GM23338 (cell line): ENCODE data around the gene TULP4. TPM values are rescaled to one million over a fixed set of nuclear protein-coding genes. Genes with fewer than 3 reads are reported as not detected.
"Not testable (repeated sequence)": the region's sequence is repeated elsewhere in the genome, so short reads cannot be mapped to it uniquely, and the experiment has no call there.

Experiments
- ATAC-seq: fragments of 200-7000 bp; cut with Tn5 transposase; 3 replicates; pipeline ENCODE4 v1.9.1; 2020
- DNase-seq: peaks from one replicate; pipeline ENCODE4 v3.0.0-alpha.2; 2015; ENCODE audit warnings: low spot score
- H2AFZ ChIP-seq: fragments of 200-600 bp; sonication (generic); 2 replicates; pipeline ENCODE4 v1.8.0; 2016; ENCODE audit warnings: antibody characterized with exemption, mild to moderate bottlenecking, moderate library complexity
- H3F3A ChIP-seq: fragments of 200-600 bp; sonication (generic); replicated peaks from 2 replicates; pipeline ENCODE4 v1.8.0; 2017; ENCODE audit warnings: antibody characterized with exemption, mixed run types, low read depth
- H3K27ac ChIP-seq: fragments of 200-600 bp; sonication (generic); 2 replicates; pipeline ENCODE4 v1.6.1; 2016; ENCODE audit warnings: low read depth
- H3K27me3 ChIP-seq: fragments of 200-600 bp; sonication (generic); 2 replicates; pipeline ENCODE4 v1.8.0; 2016; ENCODE audit warnings: mild to moderate bottlenecking, mixed run types, moderate library complexity; ENCODE audit not compliant: insufficient read depth
- H3K36me3 ChIP-seq: fragments of 200-600 bp; sonication (generic); 2 replicates; pipeline ENCODE4 v1.8.0; 2016; ENCODE audit warnings: mild to moderate bottlenecking; ENCODE audit not compliant: insufficient read depth
- H3K4me1 ChIP-seq: fragments of 200-600 bp; sonication (generic); 2 replicates; pipeline ENCODE4 v1.8.0; 2016; ENCODE audit warnings: mild to moderate bottlenecking, moderate library complexity; ENCODE audit not compliant: insufficient read depth
- H3K4me2 ChIP-seq: fragments of 200-600 bp; sonication (generic); 2 replicates; pipeline ENCODE4 v1.7.1; 2017; ENCODE audit warnings: mixed run types
- H3K4me3 ChIP-seq: fragments of 200-600 bp; sonication (generic); 2 replicates; pipeline ENCODE4 v1.6.1; 2016; ENCODE audit warnings: mixed run types
- H3K79me2 ChIP-seq: fragments of 200-600 bp; sonication (generic); replicated peaks from 2 replicates; pipeline ENCODE4 v1.8.0; 2017; ENCODE audit warnings: mild to moderate bottlenecking; ENCODE audit not compliant: insufficient read depth
- H3K9me2 ChIP-seq: fragments of 200-600 bp; sonication (generic); 2 replicates; pipeline ENCODE4 v1.8.0; 2017; ENCODE audit not compliant: insufficient read depth
- H4K20me1 ChIP-seq: fragments of 200-600 bp; sonication (generic); replicated peaks from 2 replicates; pipeline ENCODE4 v1.8.0; 2017; ENCODE audit warnings: mild to moderate bottlenecking; ENCODE audit not compliant: insufficient read depth
- H3K27ac Mint-ChIP-seq: 2 replicates; pipeline ENCODE4 v1.8.0; 2020; ENCODE audit warnings: inconsistent platforms, mild to moderate bottlenecking, moderate library complexity, mixed read lengths
- H3K27me3 Mint-ChIP-seq: 3 replicates; pipeline ENCODE4 v1.8.0; 2022; ENCODE audit warnings: low read depth, mild to moderate bottlenecking, moderate library complexity, mixed read lengths, inconsistent platforms; ENCODE audit not compliant: insufficient read depth, poor library complexity
- H3K36me3 Mint-ChIP-seq: 3 replicates; pipeline ENCODE4 v1.8.0; 2021; ENCODE audit warnings: low read depth, mild to moderate bottlenecking, inconsistent platforms, moderate library complexity, mixed read lengths
- H3K4me1 Mint-ChIP-seq: 3 replicates; pipeline ENCODE4 v1.8.0; 2020; ENCODE audit warnings: mild to moderate bottlenecking, inconsistent platforms, mixed read lengths
- H3K4me3 Mint-ChIP-seq: 3 replicates; pipeline ENCODE4 v1.8.0; 2021; ENCODE audit warnings: moderate library complexity, mild to moderate bottlenecking, inconsistent platforms, mixed read lengths
- H3K9me3 Mint-ChIP-seq: 3 replicates; pipeline ENCODE4 v1.8.0; 2020; ENCODE audit warnings: moderate library complexity, mild to moderate bottlenecking, inconsistent platforms, mixed read lengths
- CREB1 ChIP-seq: fragments of 250-450 bp; sonication (Bioruptor Pico); IDR thresholded peaks from 2 replicates; pipeline ENCODE4 v1.5.0; 2020; ENCODE audit warnings: low read depth, mild to moderate bottlenecking, moderate library complexity
- CTCF ChIP-seq, 2 experiments: fragments of 200-600 bp in 1 of 2; sonication (generic) in 1 of 2; conservative IDR thresholded peaks; 2 replicates each; pipeline versions ENCODE4 v1.5.1 to v1.6.1; 2016 to 2017; ENCODE audit warnings: antibody characterized with exemption in 2 of 2, low read depth in 2 of 2, mild to moderate bottlenecking in 2 of 2, moderate library complexity in 1 of 2
- EZH2phosphoT487 ChIP-seq: fragments of 200-600 bp; sonication (generic); IDR thresholded peaks from one replicate; pipeline ENCODE4 v1.8.1; 2018; ENCODE audit warnings: antibody characterized with exemption; ENCODE audit not compliant: unreplicated experiment
- POLR2AphosphoS5 ChIP-seq: IDR thresholded peaks from 2 replicates; pipeline ENCODE4 v1.6.1; 2016; ENCODE audit warnings: antibody characterized with exemption, low read depth
- REST ChIP-seq: IDR thresholded peaks from one replicate; pipeline ENCODE4 v1.6.1; 2018; ENCODE audit warnings: antibody characterized with exemption; ENCODE audit not compliant: unreplicated experiment
- STAT1 ChIP-seq: IDR thresholded peaks from one replicate; pipeline ENCODE4 v1.6.1; 2016; ENCODE audit warnings: antibody characterized with exemption; ENCODE audit not compliant: unreplicated experiment
- ZNF114 ChIP-seq: fragments of 250-450 bp; sonication (Bioruptor Pico); IDR thresholded peaks from 2 replicates; pipeline ENCODE4 v1.5.0; 2020; ENCODE audit warnings: mild to moderate bottlenecking, moderate library complexity
- ZNF331 ChIP-seq: fragments of 250-450 bp; sonication (Bioruptor Pico); IDR thresholded peaks from 2 replicates; pipeline ENCODE4 v1.5.0; 2020; ENCODE audit warnings: low read depth, mild to moderate bottlenecking, moderate library complexity
- ZNF462 ChIP-seq: fragments of 250-450 bp; sonication (Bioruptor Pico); IDR thresholded peaks from 2 replicates; pipeline ENCODE4 v1.5.0; 2020; ENCODE audit warnings: mild to moderate bottlenecking, moderate library complexity
- polyA plus RNA-seq: library from polyadenylated mRNA; unstranded; fragments of >200 nt; fragmentation: Nextera tagmentation; extraction: Ambion mirVana; gene quantifications from 2 replicates; pipeline ENCODE4 v1.2.1, GENCODE V29; 2016
- total RNA-seq: library from RNA; depleted of rRNA; stranded (reverse); fragments of >200 nt; shearing (Covaris generic); gene quantifications from 2 replicates; pipeline ENCODE4 v1.2.3, GENCODE V29; 2014

Gene TULP4
- total and polyA plus RNA-seq, 2 experiments from 2014 or later: 31.2 to 50.2 TPM

GRCh38 chr6:158402184-158402583 lies 89.9 kb downstream of the TULP4 start (continued):
- no peak for TF ChIP-seq CTCF (conservative IDR thresholded peaks at IDR 0.05; ENCODE audit: low read depth in 2 of 2)

GRCh38 chr6:158405321-158405831 lies 93.1 kb downstream of the TULP4 start:
- ATAC-seq, H3K27me3 ChIP-seq, H3K4me3 ChIP-seq, DNase-seq, H3K4me1 ChIP-seq, H3K36me3 Mint-ChIP-seq, H3K4me2 ChIP-seq, H3K36me3 ChIP-seq, H3K27ac Mint-ChIP-seq, H4K20me1 ChIP-seq, H3K9me3 Mint-ChIP-seq, H3K27me3 Mint-ChIP-seq, H3K79me2 ChIP-seq, H3K27ac ChIP-seq, H2AFZ ChIP-seq, H3F3A ChIP-seq, H3K4me3 Mint-ChIP-seq, H3K9me2 ChIP-seq: not testable (repeated sequence)
- peaks cover 13% of the 10 kb centered on the region for H3K4me1 Mint-ChIP-seq

- H3K4me3 ChIP-seq: no peak overlapping the region
- H3K27ac ChIP-seq: no peak overlapping the region
- ATAC-seq (no peak), DNase-seq (no peak)
- 0 out of 2 replicates have a peak, but pooled peaks cover 4% of the 10 kb centered on the region for H4K20me1 ChIP-seq
- H3K9me2 ChIP-seq: no peaks in the 10 kb centered on the region
- H3K27ac Mint-ChIP-seq: no peak overlapping the region
- H2AFZ ChIP-seq: no peak overlapping the region
- peaks cover 5% of the 10 kb centered on the region; the same call in 1 of the 3 replicates for H3K36me3 Mint-ChIP-seq
- peaks cover 4% of the 10 kb centered on the region for H3K27me3 Mint-ChIP-seq
- 0 out of 2 replicates have a peak, but pooled peaks cover 5% of the 10 kb centered on the region for H3K79me2 ChIP-seq
- peaks cover 13% of the 10 kb centered on the region for H3K4me1 Mint-ChIP-seq
- H3F3A ChIP-seq: no peaks in the 10 kb centered on the region
- H3K4me1 ChIP-seq: no peaks in the 10 kb centered on the region
- H3K4me2 ChIP-seq: no peak overlapping the region
- no peaks in the 10 kb centered on the region for H3K36me3 ChIP-seq
- H3K9me3 Mint-ChIP-seq: no peaks in the 10 kb centered on the region; the same call in 2 of the 3 replicates
- no peak overlapping the region for H3K4me3 Mint-ChIP-seq
- no peaks in the 10 kb centered on the region for H3K27me3 ChIP-seq
- TF ChIP-seq REST (no peak), ZNF331 (CRISPR knock-in tag) (no peak), ZNF462 (no peak), ZNF114 (CRISPR knock-in tag) (no peak), POLR2AphosphoS5 (no peak), STAT1 (no peak), EZH2phosphoT487 (no peak), CREB1 (CRISPR knock-in tag) (no peak)
Observed at GRCh38 chr6:158405933-158406332, 93.7 kb downstream of the TULP4 start.
